MM.1S (cell line): ENCODE results near the gene FMN1.

Experiments used
- EZH2 ChIP-seq: fragments of 300-600 bp; sonication (generic); optimal IDR thresholded peaks from 2 replicates; pipeline ENCODE3; 2017; ENCODE audit warnings: low read depth, mild to moderate bottlenecking, antibody characterized with exemption, low read length, mixed read lengths
- EZH2phosphoT487 ChIP-seq: fragments of 300-600 bp; sonication (generic); IDR thresholded peaks from 2 replicates; pipeline ENCODE4 v1.6.1; 2018; ENCODE audit warnings: antibody characterized with exemption, low read length
- TF ChIP-seq, protein P1 (sequence below): fragments of 300-600 bp; sonication (generic); IDR thresholded peaks from 2 replicates; pipeline ENCODE4 v1.5.1; 2016; ENCODE audit warnings: antibody characterized with exemption, low read length, mixed read lengths

DNA sequence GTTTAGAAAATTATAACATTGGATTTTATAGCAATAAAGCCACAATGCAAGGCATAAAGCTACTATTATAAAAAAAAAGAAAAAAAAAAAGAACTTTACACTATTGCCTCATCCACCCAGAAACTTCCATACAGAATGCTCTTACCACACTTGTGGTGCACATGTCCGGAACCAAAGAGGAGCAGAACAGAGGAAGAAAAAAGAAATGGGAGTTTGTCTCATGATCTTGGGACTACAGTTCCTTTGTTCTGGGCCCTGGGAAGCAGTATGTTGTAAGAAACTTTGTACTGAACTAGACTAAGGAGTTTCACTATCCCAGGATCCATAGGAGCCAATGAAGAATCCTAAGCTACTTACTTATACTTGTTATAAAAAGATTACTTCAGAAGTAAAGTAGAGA, 36.1 kb downstream of the FMN1 start:
- TF ChIP-seq, protein P1, sequence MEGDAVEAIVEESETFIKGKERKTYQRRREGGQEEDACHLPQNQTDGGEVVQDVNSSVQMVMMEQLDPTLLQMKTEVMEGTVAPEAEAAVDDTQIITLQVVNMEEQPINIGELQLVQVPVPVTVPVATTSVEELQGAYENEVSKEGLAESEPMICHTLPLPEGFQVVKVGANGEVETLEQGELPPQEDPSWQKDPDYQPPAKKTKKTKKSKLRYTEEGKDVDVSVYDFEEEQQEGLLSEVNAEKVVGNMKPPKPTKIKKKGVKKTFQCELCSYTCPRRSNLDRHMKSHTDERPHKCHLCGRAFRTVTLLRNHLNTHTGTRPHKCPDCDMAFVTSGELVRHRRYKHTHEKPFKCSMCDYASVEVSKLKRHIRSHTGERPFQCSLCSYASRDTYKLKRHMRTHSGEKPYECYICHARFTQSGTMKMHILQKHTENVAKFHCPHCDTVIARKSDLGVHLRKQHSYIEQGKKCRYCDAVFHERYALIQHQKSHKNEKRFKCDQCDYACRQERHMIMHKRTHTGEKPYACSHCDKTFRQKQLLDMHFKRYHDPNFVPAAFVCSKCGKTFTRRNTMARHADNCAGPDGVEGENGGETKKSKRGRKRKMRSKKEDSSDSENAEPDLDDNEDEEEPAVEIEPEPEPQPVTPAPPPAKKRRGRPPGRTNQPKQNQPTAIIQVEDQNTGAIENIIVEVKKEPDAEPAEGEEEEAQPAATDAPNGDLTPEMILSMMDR: no peak
- TF ChIP-seq EZH2 (no peak), EZH2phosphoT487 (no peak)
